ENCODE data around the gene RASGRF1.
A peak's percentile ranks its signal among the peaks of the same experiment; 100 is the strongest.

Gene RASGRF1

DNA sequence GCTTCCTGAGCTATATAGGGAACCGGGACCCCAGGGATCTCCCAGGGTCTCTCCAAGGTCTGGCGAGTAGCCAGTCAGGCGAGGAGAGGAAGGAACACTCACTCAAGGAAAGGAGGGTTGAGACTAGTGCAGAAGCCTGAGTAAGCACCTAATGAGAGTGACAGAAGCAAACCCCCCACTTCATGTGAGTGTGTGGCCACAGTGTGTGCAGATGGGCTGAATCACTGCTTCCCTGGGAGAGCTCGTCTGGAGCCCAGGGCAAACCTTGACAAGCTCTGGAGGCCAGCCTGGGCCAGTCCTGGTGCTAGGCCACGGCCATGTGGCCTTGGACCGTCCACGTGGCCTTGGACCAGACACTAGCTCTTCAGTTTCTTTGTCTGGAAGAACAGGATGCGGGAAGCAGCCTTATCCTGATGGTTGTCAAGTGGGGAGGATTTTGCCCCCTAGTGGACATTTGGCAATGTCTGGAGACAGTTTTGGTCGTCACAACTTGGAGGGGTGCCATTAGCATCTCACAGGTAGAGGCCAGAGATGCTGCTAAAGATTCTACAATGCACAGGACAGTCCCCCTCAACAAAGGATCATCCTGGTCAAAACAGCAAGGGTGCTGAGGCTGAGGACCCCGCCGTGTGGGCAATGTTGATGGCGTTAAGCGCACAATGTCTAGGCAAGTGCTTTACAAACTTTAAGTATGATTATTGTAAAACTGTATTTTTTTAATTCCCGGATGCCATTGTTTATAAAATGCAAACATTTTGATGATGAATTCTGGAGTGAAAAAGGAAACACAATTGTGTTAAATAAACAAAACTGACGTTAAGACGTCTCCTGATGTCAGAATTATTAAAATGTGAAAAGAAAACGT is 110.9 kb downstream of the RASGRF1 start:
- DNase-seq (ENCODE audit: low read depth) = peak; percentile 88
- H3K4me3 ChIP-seq (ENCODE audit: low read length) = no peak overlapping the region
- TF ChIP-seq, protein P1, sequence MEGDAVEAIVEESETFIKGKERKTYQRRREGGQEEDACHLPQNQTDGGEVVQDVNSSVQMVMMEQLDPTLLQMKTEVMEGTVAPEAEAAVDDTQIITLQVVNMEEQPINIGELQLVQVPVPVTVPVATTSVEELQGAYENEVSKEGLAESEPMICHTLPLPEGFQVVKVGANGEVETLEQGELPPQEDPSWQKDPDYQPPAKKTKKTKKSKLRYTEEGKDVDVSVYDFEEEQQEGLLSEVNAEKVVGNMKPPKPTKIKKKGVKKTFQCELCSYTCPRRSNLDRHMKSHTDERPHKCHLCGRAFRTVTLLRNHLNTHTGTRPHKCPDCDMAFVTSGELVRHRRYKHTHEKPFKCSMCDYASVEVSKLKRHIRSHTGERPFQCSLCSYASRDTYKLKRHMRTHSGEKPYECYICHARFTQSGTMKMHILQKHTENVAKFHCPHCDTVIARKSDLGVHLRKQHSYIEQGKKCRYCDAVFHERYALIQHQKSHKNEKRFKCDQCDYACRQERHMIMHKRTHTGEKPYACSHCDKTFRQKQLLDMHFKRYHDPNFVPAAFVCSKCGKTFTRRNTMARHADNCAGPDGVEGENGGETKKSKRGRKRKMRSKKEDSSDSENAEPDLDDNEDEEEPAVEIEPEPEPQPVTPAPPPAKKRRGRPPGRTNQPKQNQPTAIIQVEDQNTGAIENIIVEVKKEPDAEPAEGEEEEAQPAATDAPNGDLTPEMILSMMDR (IDR thresholded peaks at IDR 0.05; ENCODE audit: insufficient read depth, low read depth, low read length, missing control alignments) = peak; percentile 82

DNA sequence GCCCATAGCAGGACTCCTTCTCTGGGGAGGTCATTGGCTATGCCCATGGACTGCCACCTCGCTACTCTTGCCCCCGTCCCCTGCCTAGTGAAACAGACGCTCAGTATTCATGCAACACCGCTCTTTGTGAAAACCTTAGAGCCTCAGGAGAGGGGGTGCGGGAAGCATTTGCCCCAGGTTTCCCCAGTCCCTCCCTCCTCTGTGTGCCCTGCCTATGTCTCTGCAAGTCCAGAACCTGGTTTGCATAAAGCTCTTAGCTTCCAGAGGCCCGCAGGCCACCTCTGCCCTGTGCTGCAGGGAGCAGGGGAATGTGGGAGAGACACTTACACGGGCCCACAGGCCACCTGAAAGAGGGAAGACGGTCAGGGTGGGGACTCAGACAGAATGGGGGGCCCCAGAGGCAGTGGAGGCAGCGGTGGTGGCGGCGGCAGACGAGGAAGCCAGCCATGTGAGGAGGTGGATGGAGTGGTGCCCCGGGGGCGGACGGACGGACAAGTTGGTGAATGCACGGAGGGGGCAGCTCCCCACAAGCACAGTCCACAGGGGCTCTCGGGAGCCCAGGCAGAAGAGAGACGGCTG is 111.9 kb downstream of the RASGRF1 start:
- no peak overlapping the region for H3K4me3 ChIP-seq (ENCODE audit: low read length)
- TF ChIP-seq, protein P1 (IDR thresholded peaks at IDR 0.05; ENCODE audit: insufficient read depth, low read depth, low read length, missing control alignments) = no peak
- DNase-seq (ENCODE audit: low read depth) = no peak

GRCh38 chr15:78977591-78978347 is 112.8 kb downstream of the RASGRF1 start:
- TF ChIP-seq, protein P1 (IDR thresholded peaks at IDR 0.05; ENCODE audit: insufficient read depth, low read depth, low read length, missing control alignments) = no peak
- no peak for DNase-seq (ENCODE audit: low read depth)
- H3K4me3 ChIP-seq (ENCODE audit: low read length) = no peak overlapping the region

DNA sequence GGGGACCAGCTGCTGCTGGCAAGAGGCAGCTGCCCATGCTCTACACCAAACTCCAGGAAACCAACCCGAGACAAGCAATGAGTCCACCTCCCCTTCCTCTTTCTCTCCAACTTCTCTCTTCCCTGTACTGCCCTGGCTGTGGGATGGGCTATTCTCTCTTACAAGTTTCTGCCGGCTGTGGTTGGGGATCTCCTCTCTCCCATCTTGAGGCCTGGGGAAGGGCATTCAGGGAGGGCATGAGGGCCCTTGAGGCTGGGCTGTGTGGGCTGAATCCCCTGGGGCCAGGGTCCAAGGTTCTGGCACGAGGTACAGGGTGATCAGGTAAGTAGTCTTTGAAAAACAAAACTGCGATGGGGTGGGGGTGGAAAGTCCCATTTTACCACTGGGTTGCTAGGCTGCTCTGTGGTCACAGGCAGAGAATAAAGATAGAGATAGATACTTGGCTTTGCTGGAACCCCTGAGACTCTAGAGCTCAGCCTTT is 113.4 kb downstream of the RASGRF1 start:
- H3K4me3 ChIP-seq (ENCODE audit: low read length) = no peak overlapping the region
- DNase-seq (ENCODE audit: low read depth) = no peak
- TF ChIP-seq, protein P1 (IDR thresholded peaks at IDR 0.05; ENCODE audit: insufficient read depth, low read depth, low read length, missing control alignments) = no peak

- TF ChIP-seq, protein P1 (IDR thresholded peaks at IDR 0.05; ENCODE audit: insufficient read depth, low read depth, low read length, missing control alignments) = no peak
- H3K4me3 ChIP-seq (ENCODE audit: low read length) = no peak overlapping the region
- DNase-seq (ENCODE audit: low read depth) = no peak
Observed at GRCh38 chr15:78976691-78977090, 113.9 kb downstream of the RASGRF1 start.

DNA sequence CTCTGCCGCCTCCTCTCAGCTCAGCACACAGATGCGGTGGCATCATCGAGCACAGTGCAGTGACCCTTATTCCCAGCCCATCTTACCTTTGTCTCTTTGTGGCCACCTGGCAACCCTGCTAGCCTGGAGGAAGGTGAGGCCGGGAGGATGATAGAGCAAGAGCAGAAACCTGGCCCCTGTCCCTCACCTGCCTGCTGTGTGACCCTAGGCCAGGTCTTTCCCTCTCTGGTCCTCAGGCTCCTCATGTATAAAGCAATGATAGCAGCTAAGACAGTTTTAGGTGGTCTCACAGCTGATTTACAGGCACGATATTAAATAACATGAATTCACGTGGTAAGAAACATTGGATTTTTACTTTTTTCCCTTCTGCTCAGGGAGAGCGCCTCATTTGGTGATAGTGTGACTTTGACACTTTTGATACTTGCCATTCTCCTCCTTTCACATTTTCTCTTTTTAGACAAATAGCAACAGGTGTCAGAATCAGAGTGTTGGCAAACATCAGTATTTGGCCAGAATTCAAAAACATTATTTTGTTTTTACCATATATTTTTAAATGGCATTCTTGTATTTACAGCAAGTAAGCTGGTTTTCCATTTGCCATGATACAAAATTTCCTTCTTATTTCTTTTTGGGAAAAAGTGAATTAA is 116.2 kb downstream of the RASGRF1 start:
- DNase-seq (ENCODE audit: low read depth) = no peak
- TF ChIP-seq, protein P1 (IDR thresholded peaks at IDR 0.05; ENCODE audit: insufficient read depth, low read depth, low read length, missing control alignments) = no peak
- no peak overlapping the region for H3K4me3 ChIP-seq (ENCODE audit: low read length)

Measured in epithelial cell of esophagus (primary cell).